Eye (tissue), 1 donor: Measurements from ENCODE around the gene TEX54.
"Not testable (repeated sequence)": the region's sequence is repeated elsewhere in the genome, so short reads cannot be mapped to it uniquely, and the experiment has no call there.

Experiments
- DNase-seq: peaks from one replicate; pipeline ENCODE4 v3.0.0-alpha.2; 2015

Gene TEX54

DNA sequence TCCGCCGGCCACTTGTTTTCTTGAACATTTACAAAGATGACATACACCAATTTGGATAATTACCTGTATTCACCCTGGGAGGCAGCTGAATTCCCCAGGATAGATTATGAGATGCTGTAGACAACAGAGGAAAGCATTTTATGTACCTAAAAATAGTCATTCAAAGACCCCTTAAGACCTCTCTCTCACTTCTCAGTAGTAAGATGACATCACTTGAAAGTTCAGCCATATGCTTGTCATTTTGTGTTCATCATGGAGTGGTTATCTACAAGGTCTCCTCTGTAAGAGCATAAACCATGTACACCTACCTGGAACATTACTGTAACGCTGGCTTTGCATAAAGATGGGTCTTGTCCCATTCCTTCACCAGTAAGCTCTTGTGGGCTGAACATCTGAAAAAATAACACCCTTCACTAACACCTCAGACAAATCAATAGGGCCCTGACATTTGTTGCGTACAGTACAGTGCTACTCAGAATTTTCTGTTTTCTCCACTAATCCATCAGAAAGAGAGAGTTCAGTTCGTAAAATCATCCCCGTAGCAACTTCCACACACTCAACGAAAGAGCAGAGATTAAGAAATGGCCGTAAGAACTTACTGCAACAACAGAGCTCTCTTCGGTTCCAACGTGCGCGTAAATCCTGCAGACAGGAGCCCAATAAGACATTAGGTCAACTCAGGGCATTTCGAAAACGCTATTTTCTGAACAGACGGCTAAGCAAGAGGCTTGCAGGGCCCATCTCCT lies 22.4 kb upstream of the TEX54 start:
- DNase-seq, result peak; percentile 46

DNA sequence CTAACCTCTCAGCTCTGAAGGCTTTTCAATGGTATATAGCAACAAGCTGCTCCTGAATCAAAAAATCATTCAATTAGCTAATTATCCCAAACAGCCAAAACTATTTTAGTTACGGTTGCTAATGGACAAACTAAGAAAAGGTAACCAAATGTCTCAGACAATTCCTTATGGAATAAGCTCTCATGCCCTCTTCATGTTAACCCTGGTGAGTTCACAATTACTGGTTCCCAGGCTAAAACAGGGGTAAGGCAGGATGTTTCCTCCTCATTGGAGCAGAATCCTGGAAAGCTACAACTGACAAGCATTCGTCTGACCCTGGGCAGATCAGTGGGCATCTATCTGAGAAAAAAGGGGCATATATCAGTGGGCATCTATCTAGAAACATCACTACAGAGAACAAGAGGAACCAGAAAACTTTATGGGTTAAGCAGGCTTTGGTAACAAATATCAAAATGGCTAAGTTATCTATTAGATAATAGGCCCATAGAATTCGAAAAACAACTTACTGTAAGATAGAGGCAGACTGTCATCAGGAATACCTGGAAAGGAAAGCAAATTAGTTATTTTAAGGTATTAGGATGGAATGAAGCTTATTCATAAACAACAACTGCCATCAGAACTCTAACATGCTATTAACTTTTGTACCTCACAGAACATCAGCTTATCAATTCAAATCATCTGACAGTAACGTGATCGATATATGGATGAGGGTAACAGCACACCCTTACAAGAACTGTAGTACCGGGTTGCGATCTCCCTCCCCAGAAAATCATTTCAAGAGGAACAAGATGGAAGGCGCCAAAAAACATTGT lies 21.6 kb upstream of the TEX54 start:
- DNase-seq, result no peak

DNA sequence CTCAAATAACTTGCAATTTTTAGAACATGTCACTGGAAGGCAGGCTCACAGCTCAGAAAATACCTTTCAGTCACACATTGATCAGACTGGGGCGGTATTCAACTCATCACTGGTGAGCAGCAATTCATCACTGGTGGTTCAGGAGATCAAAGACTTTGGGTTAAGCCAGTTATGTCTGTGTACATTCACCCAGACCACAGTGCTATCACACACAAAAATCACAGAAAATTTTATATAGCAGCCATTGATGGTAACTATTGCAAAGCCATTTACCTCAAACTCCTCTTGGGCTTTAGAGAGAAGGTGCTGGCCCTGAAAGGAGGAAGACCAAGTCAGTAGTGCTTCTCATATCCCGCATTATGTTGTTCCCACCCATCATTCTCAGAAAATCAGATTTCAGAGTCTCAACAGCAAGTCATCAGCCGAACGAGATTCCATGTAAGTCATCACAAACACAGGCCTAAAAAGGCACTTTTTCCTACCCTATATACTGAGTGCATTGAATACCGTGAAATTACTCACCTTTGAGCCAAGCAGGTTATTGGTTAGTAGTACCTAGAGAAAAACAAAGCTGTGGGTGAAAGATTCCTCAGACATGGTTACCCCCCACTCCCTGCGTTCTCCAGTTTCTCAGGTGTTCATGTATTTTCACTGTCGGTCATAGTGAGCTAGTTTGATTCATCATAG lies 20.8 kb upstream of the TEX54 start:
- peak; percentile 43 for DNase-seq

DNA sequence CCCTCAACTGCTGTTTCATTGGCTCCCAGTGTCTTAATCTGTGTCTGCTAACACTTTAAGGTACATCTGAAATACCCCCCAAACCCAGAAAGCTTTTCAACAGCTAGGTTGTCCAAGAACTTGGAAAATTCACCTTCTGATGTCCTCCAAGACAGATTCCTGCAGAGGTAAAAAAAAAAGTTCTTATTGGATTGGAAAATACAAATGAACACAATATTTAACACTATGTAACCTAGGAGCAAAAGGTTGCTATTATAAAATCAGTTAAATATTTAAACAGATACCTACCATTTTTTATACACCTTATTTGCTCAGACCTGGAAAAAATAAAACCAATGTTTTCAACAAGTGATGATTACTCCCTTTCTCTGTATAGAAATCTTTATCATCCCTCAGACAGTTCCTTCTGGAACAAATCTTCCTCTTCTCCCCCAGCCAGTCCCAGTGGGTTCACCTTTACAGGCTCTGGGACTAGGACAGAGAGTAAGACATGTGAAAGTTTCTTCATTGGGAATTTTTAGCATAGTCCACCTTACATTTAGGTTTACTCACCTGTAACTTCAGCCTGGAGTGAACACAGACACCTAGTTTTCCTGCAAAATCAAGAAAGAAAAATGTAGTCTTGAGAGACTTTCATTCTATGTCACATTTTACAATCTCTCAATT lies 20.0 kb upstream of the TEX54 start:
- DNase-seq, result no peak

DNA sequence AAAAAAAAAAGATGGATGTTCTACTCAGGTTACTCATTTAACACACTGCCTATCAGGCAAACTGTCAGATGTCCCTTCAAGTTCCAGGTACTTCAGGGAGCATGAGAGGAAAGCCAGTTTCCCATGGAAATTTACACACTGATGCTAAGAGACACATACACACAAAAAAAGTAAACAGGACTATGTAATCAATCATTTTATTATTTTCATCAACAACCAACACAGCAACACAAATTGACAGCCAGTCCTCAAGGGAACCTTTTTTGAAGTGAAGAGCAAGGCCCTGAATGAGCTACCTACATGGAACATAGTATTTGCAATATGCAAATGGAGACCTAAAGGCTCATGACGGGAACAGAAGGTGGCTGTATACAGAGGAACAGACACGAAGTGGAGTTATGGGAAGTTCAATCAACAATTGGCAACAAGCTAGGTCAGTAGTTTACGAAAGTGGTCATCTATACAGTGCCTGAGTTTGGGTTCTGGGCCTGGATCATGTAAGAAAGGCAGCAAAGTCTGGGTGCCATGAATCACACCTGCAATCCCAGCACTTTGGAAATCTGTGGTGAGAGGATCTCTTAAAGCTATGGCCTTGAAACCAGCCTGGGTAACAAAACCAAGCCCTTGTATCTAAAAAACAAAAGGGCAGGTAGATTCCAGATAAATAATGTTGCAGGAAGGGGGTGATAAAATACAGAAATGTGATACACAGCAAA lies 19.3 kb upstream of the TEX54 start:
- no peak for DNase-seq

DNA sequence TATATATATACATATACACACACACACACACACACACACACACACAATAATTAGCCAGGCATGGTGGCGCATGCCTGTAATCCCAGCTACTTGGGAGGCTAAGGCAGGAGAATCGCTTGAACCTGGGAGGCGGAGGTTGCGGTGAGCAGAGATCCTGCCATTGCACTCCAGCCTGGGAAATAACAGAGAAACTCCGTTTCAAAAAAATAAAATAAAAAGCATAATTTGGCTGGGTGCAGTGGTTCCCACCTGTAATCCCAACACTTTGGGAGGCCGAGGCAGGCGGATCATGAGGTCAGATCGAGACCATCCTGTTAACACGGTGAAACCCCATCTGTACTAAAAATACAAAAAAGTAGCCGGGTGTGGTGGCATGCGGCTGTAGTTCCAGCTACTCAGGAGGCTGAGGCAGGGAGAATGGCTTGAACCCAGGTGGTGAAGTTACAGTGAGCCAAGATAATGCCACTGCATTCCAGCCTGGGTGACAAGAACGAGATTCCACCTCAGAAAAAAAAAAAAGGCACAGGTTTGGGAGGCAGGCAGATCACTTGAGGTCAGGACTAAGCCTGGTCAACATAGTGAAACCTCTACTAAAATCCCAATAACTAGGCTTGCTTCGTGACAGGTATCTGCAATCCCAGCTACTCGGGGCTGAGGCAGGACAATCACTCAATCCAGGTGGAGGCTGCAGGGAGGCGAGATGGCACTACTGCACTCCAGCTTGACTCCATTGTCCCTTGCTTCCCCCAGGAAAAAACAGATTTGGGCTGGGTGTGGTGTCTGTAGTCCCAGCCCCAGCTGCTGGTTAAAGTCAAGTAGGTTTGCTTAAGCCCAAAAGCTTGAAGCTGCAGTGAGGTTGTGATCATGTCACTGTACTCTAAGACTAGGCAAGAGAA lies 18.5 kb upstream of the TEX54 start:
- DNase-seq, result no peak

DNA sequence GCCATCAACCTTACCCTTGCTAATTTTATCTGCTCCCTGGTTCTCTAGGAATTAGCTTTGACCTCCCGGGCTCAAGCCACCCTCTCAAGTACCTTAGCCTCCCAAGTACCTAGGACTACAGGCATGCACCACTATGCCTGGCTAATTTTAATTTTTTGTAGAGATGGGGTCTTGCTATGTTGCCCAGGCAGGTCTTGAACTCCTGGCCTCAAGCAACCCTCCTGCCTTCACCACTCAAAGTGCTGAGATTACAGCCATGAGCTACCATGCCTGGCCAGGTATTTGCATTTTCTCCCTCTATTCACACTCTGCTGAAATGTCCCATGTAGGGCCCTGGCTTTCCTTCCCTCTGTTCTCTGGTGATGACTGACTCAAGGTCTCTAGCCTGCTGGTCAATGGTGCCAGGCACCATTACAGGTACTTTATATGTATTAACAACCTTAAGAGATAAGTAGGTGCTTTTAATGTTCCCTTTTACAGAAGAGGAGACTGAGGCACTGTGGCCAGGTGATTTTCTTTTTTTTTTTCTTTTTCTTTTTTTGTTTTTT lies 15.2 kb upstream of the TEX54 start:
- no peak for DNase-seq

DNA sequence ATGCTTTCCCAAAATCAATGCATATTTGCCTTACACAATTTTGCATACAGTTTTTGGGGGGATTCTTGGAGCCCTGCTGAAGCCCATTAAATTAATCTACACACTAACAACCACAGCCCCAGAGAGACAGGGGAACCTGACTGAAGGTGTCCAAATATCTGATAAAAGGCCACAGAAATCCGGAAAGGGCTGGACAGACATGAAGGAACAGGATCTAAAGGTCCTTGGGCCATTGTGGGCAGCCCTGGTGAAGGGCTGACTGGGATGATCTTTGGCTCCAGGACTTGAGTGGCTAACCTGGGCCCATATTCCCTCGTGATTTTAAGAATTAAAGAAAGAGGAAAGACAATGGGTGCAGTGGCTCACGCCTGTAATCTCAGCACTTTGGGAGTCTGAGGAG lies 13.5 kb upstream of the TEX54 start:
- DNase-seq, result no peak

DNA sequence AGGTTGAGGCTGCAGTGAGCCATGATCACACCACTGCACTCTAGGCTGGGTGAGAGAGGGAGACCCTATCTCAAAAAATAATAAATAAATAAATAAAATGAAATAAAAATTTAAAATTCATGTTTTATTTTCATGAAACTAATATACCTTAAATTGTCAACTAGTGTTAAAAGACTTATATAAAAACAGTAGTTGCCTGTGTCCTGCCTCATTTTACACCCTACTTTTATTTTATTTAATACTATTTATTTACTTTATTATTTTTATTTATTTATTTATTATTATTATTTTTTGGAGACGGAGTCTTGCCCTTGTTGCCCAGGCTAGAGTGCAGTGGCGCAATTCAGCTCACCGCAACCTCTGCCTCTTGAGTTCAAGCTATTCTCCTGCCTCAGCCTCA lies 11.5 kb upstream of the TEX54 start:
- DNase-seq, result no peak

DNA sequence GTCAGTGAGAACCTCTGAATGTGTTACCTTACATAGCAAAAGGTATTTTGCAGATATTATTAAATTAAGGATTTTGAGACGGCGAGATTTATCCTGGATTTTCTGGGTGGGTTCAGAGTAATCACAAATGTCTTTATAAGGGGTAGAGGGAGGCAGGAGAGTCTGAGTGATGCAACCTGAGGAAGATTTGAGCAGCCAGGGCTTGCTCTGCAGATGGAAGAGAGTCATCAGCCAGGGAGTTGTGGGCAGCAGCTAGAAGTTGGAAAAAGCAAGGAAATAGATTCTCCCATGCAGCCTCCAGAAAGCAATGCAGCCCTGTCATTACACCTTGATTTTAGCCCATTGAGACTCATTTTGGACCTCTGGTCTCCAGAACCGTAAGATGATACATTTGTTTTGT lies 10.8 kb upstream of the TEX54 start:
- no peak for DNase-seq

DNA sequence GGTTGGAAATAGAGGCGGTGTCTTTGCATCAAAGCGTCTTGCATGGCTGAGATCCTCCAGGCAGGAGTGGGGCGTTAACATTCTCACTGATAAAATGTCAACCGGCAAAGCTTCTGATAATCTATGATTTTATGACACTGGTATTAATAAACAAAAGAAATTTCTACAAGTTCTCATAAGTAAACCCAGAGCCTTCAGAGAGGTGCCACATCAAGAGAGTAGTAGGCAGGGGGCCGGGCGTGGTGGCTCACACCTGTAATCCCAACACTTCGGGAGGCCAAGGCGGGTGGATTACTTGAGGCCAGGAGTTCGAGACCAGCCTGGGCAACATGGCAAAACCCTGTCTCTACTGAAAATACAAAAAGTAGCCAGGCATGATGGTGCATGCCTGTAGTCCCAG lies 10.2 kb upstream of the TEX54 start:
- DNase-seq, result not testable (repeated sequence)

DNA sequence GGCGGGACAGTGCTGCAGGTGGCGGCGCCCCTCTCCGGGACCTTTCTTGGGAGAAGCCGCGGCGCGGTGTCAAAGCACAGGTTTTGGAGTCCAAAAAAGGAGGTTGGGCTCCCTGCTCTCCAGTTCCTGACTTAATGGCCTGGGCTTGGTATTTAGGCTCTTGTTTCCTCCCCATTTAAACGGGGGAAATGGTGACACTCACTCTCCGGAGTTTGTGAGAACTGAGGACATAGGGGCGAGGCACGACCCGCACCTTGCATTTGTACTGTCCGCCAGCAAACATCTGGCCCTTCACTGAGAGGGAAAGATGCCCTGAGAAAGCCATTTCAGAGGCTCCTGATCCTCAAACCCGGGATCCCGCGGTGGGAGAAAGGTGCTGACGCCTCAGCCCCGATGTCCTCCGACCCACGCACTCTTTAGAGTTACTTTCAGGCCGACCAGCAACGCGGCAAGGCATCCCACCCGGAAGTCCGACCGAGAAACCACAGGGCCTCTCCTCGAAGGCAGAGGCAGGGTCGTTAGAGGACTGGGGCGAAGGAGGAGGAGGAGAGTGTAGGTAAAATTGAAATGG lies 9.6 kb upstream of the TEX54 start:
- no peak for DNase-seq

DNA sequence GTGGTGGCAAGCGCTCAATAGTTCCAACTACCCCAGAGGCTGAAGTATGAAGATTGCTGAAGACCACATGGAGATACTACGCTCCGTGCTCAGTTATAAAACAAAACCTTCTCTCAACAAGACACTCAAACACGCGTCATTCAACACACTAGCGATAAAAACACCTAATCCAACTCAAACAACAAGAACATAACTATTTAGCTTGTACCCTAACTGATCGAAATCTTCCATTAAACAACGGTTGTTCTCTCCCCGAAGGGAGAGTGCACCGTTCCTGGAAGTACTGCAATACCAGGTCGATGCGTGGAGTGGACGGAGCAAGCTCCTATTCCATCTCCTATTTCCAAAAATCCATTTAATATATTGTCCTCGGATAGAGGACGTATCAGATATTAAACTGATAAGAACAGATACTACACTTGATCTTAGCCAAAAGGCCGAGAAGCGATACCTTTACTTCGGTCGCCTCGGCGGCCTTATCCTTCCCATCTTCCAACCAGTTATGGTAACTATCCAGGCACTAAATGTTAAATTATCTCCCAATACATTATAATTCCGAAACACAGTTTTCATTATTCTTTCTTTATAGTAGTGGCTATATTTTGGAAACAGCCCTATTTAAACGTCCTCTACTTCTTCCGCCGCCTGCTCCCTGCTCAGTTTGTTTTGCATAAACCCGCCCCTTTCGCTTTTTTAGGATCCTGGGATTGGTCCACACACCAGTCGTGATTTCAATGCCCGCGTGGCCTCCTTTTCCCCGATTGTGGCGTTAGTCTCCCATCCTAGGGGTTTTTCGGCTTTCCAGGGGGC lies 8.9 kb upstream of the TEX54 start:
- DNase-seq, result peak; percentile 99

DNA sequence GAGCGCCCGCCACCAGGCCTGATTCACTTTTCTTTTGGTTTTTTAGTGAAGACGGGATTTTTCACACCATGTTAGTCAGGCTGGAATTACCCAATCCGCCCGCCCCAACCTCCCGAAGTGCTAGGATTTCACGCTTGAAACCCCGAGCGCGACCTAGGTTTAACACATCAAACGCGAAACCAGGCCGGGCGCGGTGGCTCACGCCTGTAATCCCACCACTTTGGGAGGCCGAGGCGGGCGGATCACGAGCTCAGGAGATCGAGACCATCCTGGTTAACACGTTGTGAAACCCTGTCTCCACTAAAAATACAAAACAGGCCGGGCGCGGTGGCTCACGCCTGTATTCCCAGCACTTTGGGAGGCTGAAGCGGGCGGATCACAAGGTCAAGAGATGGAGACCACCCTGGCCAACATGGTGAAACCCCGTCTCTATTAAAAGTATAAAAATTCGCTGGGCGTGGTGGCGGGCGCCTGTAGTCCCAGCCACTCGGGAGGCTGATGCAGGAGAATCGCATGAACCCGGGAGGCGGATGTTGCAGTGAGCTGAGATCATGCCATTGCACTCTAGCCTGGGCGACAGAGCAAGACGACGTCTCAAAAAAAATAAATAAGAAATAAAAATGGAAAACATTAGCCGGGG lies 8.2 kb upstream of the TEX54 start:
- DNase-seq, result peak; percentile 87

DNA sequence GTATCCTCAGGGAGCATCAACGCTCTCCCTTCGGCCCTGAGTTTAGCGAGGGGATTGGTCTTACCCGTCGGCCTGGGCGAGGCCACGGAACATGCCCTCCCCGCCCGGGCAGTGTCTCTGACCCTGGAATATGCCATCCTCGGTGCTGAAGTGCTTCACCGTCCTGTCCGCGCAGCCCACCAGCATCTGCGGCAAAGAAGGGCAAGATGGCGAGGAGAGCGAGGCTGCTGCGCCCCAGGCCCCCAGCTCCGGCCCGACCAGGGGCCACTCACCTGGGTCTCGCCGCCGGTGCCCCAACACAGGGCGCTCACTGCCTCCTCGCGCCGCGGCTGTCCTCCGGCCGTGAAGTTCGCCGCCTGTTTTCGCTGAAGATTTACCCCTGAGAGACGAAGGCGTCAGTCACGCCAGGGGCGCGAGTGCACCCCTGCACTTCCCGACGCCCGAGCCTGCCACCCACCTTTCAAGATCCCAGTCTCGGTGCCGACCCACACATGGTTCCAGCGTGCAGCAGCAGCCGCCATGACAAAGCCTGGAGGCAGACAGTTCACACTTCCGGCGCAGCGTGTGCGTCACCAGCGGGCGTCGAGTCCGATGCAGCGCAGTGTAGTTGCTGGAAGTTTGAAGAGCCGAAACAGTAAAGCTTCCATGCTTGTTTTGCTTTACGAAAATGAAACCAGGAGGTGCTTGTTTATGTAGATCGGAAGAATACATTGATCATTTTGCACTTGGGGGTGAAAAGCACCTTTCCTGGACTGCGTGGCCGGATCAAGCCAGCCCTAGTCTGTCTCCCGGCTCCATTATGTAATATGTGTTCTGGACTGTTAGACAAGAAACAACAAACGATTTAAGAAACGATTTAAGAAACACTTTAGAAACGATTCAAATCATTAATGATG lies 6.7 kb upstream of the TEX54 start, which contains the start of gene WDR74:
WDR74 (minus strand) TSS at position 541 of the 896 bp plus-strand sequence; CDS start at position 521, 20 bp downstream.
- DNase-seq, result peak; percentile 98

DNA sequence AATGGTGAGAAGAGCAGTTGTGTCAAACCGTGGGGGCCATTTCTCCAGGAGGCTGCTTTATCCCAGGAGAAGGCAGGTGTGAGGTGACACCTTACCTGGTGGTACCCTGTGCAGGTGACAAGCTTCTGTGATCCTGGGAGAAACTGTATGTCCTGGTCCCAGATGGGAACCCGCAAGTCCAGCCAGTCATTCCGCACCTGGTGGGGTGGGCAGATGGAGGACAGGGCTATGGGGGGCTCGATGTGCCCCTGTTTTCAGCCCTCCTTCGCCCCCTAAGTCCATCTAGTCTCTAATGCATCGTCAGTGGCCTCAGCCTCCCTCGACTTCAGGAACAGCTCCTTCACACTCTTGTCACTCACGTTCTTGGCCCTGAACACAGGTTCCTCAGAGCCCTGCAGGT lies 2.7 kb upstream of the TEX54 start:
- no peak for DNase-seq

DNA sequence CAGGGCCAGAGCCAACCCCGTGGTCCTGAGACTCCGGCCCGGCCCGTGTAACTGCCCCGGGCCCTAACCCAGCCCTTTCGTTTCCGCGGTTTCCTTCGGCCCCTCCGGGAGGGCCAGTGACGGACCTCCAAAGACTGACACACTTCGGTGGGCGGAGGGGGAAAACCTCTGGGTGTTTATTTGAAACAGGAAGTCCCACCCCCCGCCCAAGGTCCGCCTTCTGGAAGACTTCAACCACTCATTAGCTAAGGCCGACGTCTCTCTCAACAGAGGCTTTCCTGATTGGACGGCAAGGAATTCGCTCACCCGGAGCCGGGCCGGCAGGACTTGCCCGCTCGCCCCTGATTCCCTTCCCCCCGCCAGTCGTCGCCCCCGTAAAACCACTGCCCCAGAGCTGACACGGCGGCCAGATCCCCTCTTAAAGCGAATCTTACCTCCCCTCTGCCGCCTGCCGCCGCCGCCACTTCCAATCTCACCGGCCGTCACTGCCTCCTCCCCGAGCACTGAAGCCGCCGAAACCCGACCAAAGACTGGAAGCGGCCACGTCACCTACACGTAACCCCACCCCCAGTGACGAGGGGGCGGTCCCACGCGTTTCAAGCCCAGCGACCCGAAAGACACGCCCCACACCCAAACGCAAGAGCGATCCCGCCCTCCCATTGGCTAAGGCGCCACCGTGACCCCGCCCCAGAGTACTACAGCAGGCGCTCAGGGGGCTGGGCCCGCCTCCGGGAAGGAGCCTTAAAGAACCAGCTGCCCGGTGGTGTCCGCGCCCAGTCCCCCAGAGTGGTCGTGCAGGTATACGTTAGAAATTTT lies 913 bp downstream of the TEX54 start, which contains the start of gene STX5:
STX5 (minus strand) TSS at position 532 of the 816 bp plus-strand sequence. CDS start 808 bp downstream, outside the sequence.
- DNase-seq, result peak; percentile 99
